WTC11 (cell line): ENCODE measurements around the gene EHD1. TPM values are rescaled to one million over a fixed set of nuclear protein-coding genes. Genes with fewer than 3 reads are reported as not detected.
A peak's percentile ranks its signal among the peaks of the same experiment; 100 is the strongest.

Experiments used
- ATAC-seq: fragments of 200-7000 bp; cut with Tn5 transposase; 2 replicates; pipeline ENCODE4 v1.10.0; 2021; ENCODE audit warnings: mild to moderate bottlenecking, moderate library complexity
- CTCF ChIA-PET: fragments of 300-600 bp; sonication (Branson Sonifier 250); formaldehyde crosslinking; loops from one replicate; lab custom pipeline; 2021; ENCODE audit warnings: antibody characterized with exemption; lab: Charles Lee
- POLR2A ChIA-PET: fragments of 350-600 bp; sonication (Branson Sonifier 250); formaldehyde crosslinking; loops from one replicate; lab custom pipeline; 2021; ENCODE audit warnings: antibody characterized with exemption; lab: Charles Lee
- DNase-seq: peaks from one replicate; pipeline ENCODE4 v3.0.0; 2021; ENCODE audit warnings: low spot score
- H3K27ac Mint-ChIP-seq: 2 replicates; pipeline ENCODE4 v1.8.0; 2021; ENCODE audit warnings: mixed read lengths
- H3K27me3 Mint-ChIP-seq: 2 replicates; pipeline ENCODE4 v1.8.0; 2021; ENCODE audit warnings: low read depth, mild to moderate bottlenecking, moderate library complexity, mixed read lengths
- H3K36me3 Mint-ChIP-seq: 2 replicates; pipeline ENCODE4 v1.8.0; 2021; ENCODE audit warnings: mixed read lengths
- H3K4me1 Mint-ChIP-seq: 2 replicates; pipeline ENCODE4 v1.8.0; 2022; ENCODE audit warnings: mixed read lengths
- H3K4me3 Mint-ChIP-seq: 2 replicates; pipeline ENCODE4 v1.8.0; 2021; ENCODE audit warnings: mild to moderate bottlenecking, moderate library complexity, mixed read lengths
- H3K9me3 Mint-ChIP-seq: 2 replicates; pipeline ENCODE4 v1.8.0; 2021; ENCODE audit warnings: mixed read lengths
- ARID4B ChIP-seq: sonication (generic); formaldehyde crosslinking; IDR thresholded peaks from 2 replicates; pipeline ENCODE4 v1.8.0; 2023; ENCODE audit warnings: missing genetic modification reagents, mild to moderate bottlenecking, borderline replicate concordance
- ATF6 ChIP-seq: sonication (generic); formaldehyde crosslinking; IDR thresholded peaks from 2 replicates; pipeline ENCODE4 v1.8.1; 2023; ENCODE audit warnings: mild to moderate bottlenecking, missing genetic modification reagents
- CREB1 ChIP-seq: sonication (generic); formaldehyde crosslinking; IDR thresholded peaks from 2 replicates; pipeline ENCODE4 v1.8.0; 2023; ENCODE audit warnings: mild to moderate bottlenecking, missing genetic modification reagents
- E2F1 ChIP-seq: sonication (generic); formaldehyde crosslinking; IDR thresholded peaks from 2 replicates; pipeline ENCODE4 v1.8.0; 2022; ENCODE audit warnings: mild to moderate bottlenecking, missing genetic modification reagents
- ELF4 ChIP-seq: sonication (generic); formaldehyde crosslinking; IDR thresholded peaks from 2 replicates; pipeline ENCODE4 v1.8.1; 2022; ENCODE audit warnings: low read depth, mild to moderate bottlenecking, moderate library complexity, missing genetic modification reagents
- GTF2I ChIP-seq: fragments of 250-450 bp; sonication (Bioruptor Pico); conservative IDR thresholded peaks from 2 replicates; pipeline ENCODE4 v1.4.0; 2021; ENCODE audit warnings: mild to moderate bottlenecking
- MYBL2 ChIP-seq: sonication (generic); formaldehyde crosslinking; IDR thresholded peaks from 2 replicates; pipeline ENCODE4 v1.8.1; 2023; ENCODE audit warnings: mild to moderate bottlenecking, moderate library complexity, missing genetic modification reagents
- NFYB ChIP-seq: sonication (generic); formaldehyde crosslinking; conservative IDR thresholded peaks from 2 replicates; pipeline ENCODE4 v1.8.0; 2022; ENCODE audit warnings: low read depth, missing genetic modification reagents
- SMAD3 ChIP-seq: sonication (generic); formaldehyde crosslinking; IDR thresholded peaks from 2 replicates; pipeline ENCODE4 v1.8.0; 2022; ENCODE audit warnings: missing genetic modification reagents, mild to moderate bottlenecking, borderline replicate concordance
- TEAD1 ChIP-seq: sonication (generic); formaldehyde crosslinking; IDR thresholded peaks from 2 replicates; pipeline ENCODE4 v1.8.0; 2022; ENCODE audit warnings: mild to moderate bottlenecking, missing genetic modification reagents
- USF1 ChIP-seq: sonication (generic); formaldehyde crosslinking; IDR thresholded peaks from 2 replicates; pipeline ENCODE4 v1.8.0; 2022; ENCODE audit warnings: mild to moderate bottlenecking, missing genetic modification reagents
- ZNF423 ChIP-seq: fragments of 250-450 bp; sonication (Bioruptor Pico); IDR thresholded peaks from 2 replicates; pipeline ENCODE4 v2.1.2; 2022; ENCODE audit warnings: mild to moderate bottlenecking, moderate library complexity
- ZNF425 ChIP-seq: fragments of 250-450 bp; sonication (Bioruptor Pico); conservative IDR thresholded peaks from 2 replicates; pipeline ENCODE4 v1.9.0; 2021; ENCODE audit warnings: mild to moderate bottlenecking
- ZNF512 ChIP-seq: sonication (generic); formaldehyde crosslinking; IDR thresholded peaks from 2 replicates; pipeline ENCODE4 v1.8.1; 2022; ENCODE audit warnings: missing genetic modification reagents, borderline replicate concordance
- ZSCAN18 ChIP-seq: fragments of 250-450 bp; sonication (Bioruptor Pico); IDR thresholded peaks from 2 replicates; pipeline ENCODE4 v2.1.2; 2022; ENCODE audit warnings: mild to moderate bottlenecking, moderate library complexity
- total RNA-seq: library from RNA; stranded (reverse); gene quantifications from 3 replicates; pipeline ENCODE4 v1.2.3, GENCODE V29; 2021

EHD1 gene
- total RNA-seq, 1 experiment from 2014 or later: 38.1 TPM

- TF ChIP-seq E2F1 (CRISPR knock-in tag) (no peak), ZNF512 (CRISPR knock-in tag) (no peak), ARID4B (CRISPR knock-in tag) (no peak), NFYB (CRISPR knock-in tag) (no peak), MYBL2 (no peak), USF1 (CRISPR knock-in tag) (no peak), GTF2I (CRISPR knock-in tag) (no peak), CREB1 (CRISPR knock-in tag) (no peak)
These were observed 6.9 kb downstream of the EHD1 start (continued) for GRCh38 chr11:64871492-64871891.

GRCh38 chr11:64870893-64871466, 7.4 kb downstream of the EHD1 start:
- H3K36me3 Mint-ChIP-seq: no peaks in the 10 kb centered on the region; the same call in 1 of the 2 replicates
- no peaks in the 10 kb centered on the region for H3K27me3 Mint-ChIP-seq
- H3K4me1 Mint-ChIP-seq: no peaks in the 10 kb centered on the region
- DNase-seq (no peak), ATAC-seq (no peak)
- no peak overlapping the region for H3K4me3 Mint-ChIP-seq
- ChIA-PET CTCF (interaction anchor here (2.4 to 4.9 kb wide), 3 partner anchors 18 to 22 kb away, joined by 11 to 61 read pairs (median 47); no protein-coding TSS in a partner anchor), POLR2A (no interaction called here)
- H3K27ac Mint-ChIP-seq: peak overlapping the region; percentile 84; the same call in 1 of the 2 replicates
- no peaks in the 10 kb centered on the region for H3K9me3 Mint-ChIP-seq
- TF ChIP-seq ZNF425 (CRISPR knock-in tag): no peak
- TF ChIP-seq GTF2I (CRISPR knock-in tag): no peak
- no peak for TF ChIP-seq ZNF423 (CRISPR knock-in tag)
- TF ChIP-seq ELF4: no peak
- no peak for TF ChIP-seq ARID4B (CRISPR knock-in tag)
- no peak for TF ChIP-seq TEAD1 (CRISPR knock-in tag)
- no peak for TF ChIP-seq ZSCAN18 (CRISPR knock-in tag)
- TF ChIP-seq ATF6: no peak
- TF ChIP-seq SMAD3: no peak
